HG02759 (cell line): ENCODE data around the gene RNASE7.
"Not testable (repeated sequence)": the region's sequence is repeated elsewhere in the genome, so short reads cannot be mapped to it uniquely, and the experiment has no call there.

Experiments
- ATAC-seq: cut with Tn5 transposase; IDR thresholded peaks from one replicate; pipeline ENCODE4 v1.9.1; 2021; ENCODE audit warnings: mild to moderate bottlenecking, moderate library complexity; ENCODE audit not compliant: unreplicated experiment

RNASE7 gene

GRCh38 chr14:21023174-21023573 is 19.0 kb upstream of the RNASE7 start:
- no peak for ATAC-seq

GRCh38 chr14:21023817-21024584 is 18.2 kb upstream of the RNASE7 start:
- ATAC-seq = no peak

GRCh38 chr14:21024585-21025370 is 17.4 kb upstream of the RNASE7 start, which contains the start of gene NDRG2:
TSS of gene NDRG2 (minus strand) at chr14:21025061. CDS start at chr14:21023315, 1,746 bp downstream.
- ATAC-seq = peak; percentile 74

GRCh38 chr14:21025371-21026273 is 16.5 kb upstream of the RNASE7 start:
- ATAC-seq = no peak

- ATAC-seq = no peak
Measured at GRCh38 chr14:21026274-21026987, 15.7 kb upstream of the RNASE7 start.

GRCh38 chr14:21026988-21027315 is 15.2 kb upstream of the RNASE7 start:
- no peak for ATAC-seq

- no peak for ATAC-seq
Measured at GRCh38 chr14:21029917-21030316, 12.2 kb upstream of the RNASE7 start, which contains the start of gene TPPP2. TSS of gene TPPP2 (plus strand) at chr14:21030217. CDS start at chr14:21030582, 365 bp downstream.

GRCh38 chr14:21030531-21030930 is 11.6 kb upstream of the RNASE7 start:
- no peak for ATAC-seq

- ATAC-seq = no peak
Measured at GRCh38 chr14:21032326-21033132, 9.6 kb upstream of the RNASE7 start.

- no peak for ATAC-seq
Measured at GRCh38 chr14:21033133-21033698, 8.9 kb upstream of the RNASE7 start.

- ATAC-seq = no peak
Measured at GRCh38 chr14:21034707-21035106, 7.5 kb upstream of the RNASE7 start, which contains the start of gene RNASE13. TSS of gene RNASE13 (minus strand) at chr14:21034807. CDS start at chr14:21034288, 519 bp downstream.

GRCh38 chr14:21036751-21037150 is 5.4 kb upstream of the RNASE7 start:
- no peak for ATAC-seq

GRCh38 chr14:21037156-21037555 is 5.0 kb upstream of the RNASE7 start:
- no peak for ATAC-seq

- ATAC-seq = no peak
Measured at GRCh38 chr14:21038441-21039422, 3.4 kb upstream of the RNASE7 start.

- peak; percentile 55 for ATAC-seq
Measured at GRCh38 chr14:21039585-21040369, 2.4 kb upstream of the RNASE7 start.

- ATAC-seq = no peak
Measured at GRCh38 chr14:21040370-21040925, 1.7 kb upstream of the RNASE7 start.

- ATAC-seq = not testable (repeated sequence)
Measured at GRCh38 chr14:21040941-21041340, 1.2 kb upstream of the RNASE7 start.
